Coronary artery (tissue), 2 donors: Measurements from ENCODE around the gene DOCK6.

Experiments used
- DNase-seq: peaks from one replicate; pipeline ENCODE4 v3.0.0-alpha.2; 2017; ENCODE audit warnings: low spot score
- H3K27ac ChIP-seq, 2 donors: fragments of 200-600 bp; sonication (generic); one replicate each; pipeline ENCODE4 v1.5.1; 2016 to 2019
- H3K4me3 ChIP-seq: fragments of 200-600 bp; sonication (generic); 2 replicates; pipeline ENCODE4 v1.5.1; 2016; ENCODE audit warnings: mild to moderate bottlenecking, moderate library complexity
- TF ChIP-seq, protein P1 (sequence below): fragments of 200-600 bp; sonication (generic); IDR thresholded peaks from one replicate; pipeline ENCODE4 v1.5.1; 2019; ENCODE audit warnings: antibody characterized with exemption

DOCK6 gene

DNA sequence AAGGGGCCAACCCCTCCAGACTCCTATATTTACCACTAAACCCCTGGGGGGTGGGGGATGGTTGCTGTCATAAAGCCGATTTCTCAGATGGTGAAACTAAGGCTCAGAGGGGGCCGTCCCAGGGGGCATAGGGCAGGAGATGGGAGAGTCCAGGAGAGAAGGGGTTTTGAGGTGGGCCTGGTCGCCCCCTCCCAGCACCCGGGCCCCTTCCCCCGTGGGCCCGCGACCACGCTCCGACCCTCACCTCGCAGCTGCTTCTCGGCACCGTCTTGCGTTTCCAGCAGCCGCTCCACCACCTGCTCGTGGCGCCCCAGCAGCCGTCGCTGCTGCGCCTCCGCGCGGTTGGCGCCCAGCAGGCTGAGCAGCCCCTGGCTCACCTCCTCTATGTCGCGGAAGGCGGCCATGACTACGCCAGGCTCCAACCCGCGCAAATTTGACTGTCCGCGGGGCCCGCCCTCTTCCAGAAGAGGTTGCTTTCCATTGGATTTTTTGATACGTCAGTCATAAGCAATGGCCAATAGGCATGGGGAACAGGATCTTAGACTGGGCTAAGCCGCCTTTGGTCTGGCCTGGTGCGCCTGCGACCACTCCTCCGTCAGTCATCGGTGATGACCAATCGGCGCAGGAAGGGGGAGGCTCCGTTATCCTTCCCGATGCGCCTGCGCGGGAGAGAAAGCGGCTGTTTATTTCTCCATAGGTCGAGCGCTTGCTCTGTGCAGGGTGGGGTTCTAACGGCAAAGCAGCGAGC, 106.8 kb downstream of the DOCK6 start, which contains the start of gene SPC24:
Gene SPC24, minus strand, starts transcription at position 410 of the 748 bp plus-strand sequence. Its CDS starts 6 bp downstream, at position 404.
- peak; percentile 94 for DNase-seq
- peak within 1 kb of the TSS; percentile 74 for H3K4me3 ChIP-seq
- TF ChIP-seq, protein P1, sequence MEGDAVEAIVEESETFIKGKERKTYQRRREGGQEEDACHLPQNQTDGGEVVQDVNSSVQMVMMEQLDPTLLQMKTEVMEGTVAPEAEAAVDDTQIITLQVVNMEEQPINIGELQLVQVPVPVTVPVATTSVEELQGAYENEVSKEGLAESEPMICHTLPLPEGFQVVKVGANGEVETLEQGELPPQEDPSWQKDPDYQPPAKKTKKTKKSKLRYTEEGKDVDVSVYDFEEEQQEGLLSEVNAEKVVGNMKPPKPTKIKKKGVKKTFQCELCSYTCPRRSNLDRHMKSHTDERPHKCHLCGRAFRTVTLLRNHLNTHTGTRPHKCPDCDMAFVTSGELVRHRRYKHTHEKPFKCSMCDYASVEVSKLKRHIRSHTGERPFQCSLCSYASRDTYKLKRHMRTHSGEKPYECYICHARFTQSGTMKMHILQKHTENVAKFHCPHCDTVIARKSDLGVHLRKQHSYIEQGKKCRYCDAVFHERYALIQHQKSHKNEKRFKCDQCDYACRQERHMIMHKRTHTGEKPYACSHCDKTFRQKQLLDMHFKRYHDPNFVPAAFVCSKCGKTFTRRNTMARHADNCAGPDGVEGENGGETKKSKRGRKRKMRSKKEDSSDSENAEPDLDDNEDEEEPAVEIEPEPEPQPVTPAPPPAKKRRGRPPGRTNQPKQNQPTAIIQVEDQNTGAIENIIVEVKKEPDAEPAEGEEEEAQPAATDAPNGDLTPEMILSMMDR = no peak
- peak within 1 kb of the TSS; percentile 82 to 88 for H3K27ac ChIP-seq

DNA sequence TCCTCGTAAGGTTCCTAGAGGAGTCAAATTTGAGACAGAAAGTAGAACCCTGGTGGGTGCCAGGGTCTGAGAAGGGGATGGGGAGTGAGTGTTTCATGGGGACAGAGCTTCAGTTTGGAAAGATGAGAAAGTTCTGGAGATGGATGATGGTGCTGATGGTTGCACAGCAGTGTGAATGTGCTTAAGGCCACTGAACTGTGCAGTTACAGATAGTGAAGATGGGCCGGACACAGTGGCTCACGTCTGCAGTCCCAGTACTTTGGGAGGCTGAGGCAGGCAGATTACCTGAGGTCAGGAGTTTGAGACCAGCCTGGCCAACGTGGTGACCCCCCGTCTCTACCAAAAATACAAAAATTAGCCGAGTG, 107.7 kb downstream of the DOCK6 start:
- Histone ChIP-seq H3K27ac (no peak overlapping the region), H3K4me3 (no peak overlapping the region)
- no peak for DNase-seq
- TF ChIP-seq, protein P1 = no peak

DNA sequence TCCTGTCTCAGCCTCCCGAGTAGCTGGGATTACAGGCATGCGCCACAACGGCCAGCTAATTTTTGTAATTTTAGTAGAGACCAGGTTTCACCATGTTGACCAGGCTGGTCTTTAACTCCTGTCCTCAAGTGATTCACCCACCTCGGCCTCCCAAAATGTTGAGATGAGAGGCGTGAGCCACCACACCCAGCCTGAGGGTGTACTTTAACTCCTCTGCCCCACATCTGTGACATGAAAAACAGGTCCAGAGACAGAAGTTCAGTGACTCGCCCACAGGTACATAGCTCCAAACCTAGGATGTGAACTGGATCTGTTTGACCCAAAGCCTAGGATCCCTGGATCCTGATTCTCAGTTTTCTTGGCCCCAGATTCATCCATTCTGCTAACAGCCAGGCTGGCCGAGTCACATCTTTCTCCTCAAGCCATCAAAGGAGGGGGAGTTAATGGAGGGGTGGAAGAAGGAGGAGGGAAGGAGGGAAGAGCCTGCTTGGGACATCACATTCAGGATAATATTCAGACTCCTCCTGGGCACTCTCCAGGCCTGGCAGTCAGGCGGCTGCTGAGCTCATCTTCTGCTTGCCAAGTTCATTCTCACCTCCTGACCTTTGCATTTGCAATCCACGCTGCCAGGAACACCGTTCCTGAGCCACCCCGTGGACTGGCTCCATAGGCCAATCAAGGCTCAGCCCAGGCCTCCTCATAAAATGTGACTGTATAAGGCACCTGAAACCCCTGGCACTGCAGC, 109.8 kb downstream of the DOCK6 start:
- TF ChIP-seq, protein P1 = no peak
- peak; percentile 89 for DNase-seq
- H3K27ac ChIP-seq = peak overlapping the region; percentile 79 to 86
- no peak overlapping the region for H3K4me3 ChIP-seq

DNA sequence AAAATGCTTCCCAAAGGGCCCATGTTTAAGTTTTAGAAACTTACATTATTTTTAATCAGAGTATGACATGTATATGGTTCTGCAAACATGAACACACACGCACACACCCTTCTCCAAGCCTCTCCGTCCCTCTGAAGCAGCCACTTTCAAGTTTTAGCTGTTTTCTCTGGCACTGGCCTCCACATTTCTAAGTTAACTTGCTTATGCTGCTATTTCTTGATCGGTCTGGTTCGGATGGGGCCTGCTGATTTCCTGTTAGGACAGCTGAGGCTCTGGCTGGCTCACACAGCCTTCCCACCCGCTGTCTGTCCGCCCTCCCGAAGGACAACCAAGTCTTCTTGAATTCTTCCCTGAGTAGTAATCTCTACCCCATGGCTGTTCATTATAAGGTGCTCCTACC, 111.1 kb downstream of the DOCK6 start:
- peak overlapping the region; percentile 79 to 86 for H3K27ac ChIP-seq
- DNase-seq = no peak
- TF ChIP-seq, protein P1 = no peak
- no peak overlapping the region for H3K4me3 ChIP-seq
